DOHH2 (cell line): ENCODE results near the gene MGAT1.

Experiments
- H3F3A ChIP-seq: fragments of 200-600 bp; sonication (generic), shearing (Covaris generic); 2 replicates; pipeline ENCODE4 v1.6.0; 2016; ENCODE audit warnings: antibody characterized with exemption, mild to moderate bottlenecking; ENCODE audit not compliant: control insufficient read depth, insufficient read depth
- H3K27ac ChIP-seq: fragments of 200-600 bp; sonication (generic); 2 replicates; pipeline ENCODE4 v1.5.1; 2014; ENCODE audit warnings: low read depth, mild to moderate bottlenecking, low read length, moderate library complexity
- H3K27me3 ChIP-seq: fragments of 200-600 bp; sonication (generic); 2 replicates; pipeline ENCODE4 v1.6.1; 2014; ENCODE audit warnings: mild to moderate bottlenecking, low read length, mixed read lengths; ENCODE audit not compliant: control insufficient read depth
- H3K36me3 ChIP-seq: fragments of 200-600 bp; sonication (generic); 2 replicates; pipeline ENCODE4 v1.6.1; 2014; ENCODE audit warnings: mild to moderate bottlenecking, low read length, moderate library complexity, mixed read lengths; ENCODE audit not compliant: control insufficient read depth
- H3K4me1 ChIP-seq: fragments of 200-600 bp; sonication (generic); 2 replicates; pipeline ENCODE4 v1.6.1; 2014; ENCODE audit warnings: mild to moderate bottlenecking, low read length, mixed read lengths; ENCODE audit not compliant: control insufficient read depth
- H3K4me2 ChIP-seq: fragments of 200-600 bp; sonication (generic); 2 replicates; pipeline ENCODE4 v1.6.0; 2014; ENCODE audit warnings: mild to moderate bottlenecking, low read length, moderate library complexity
- H3K4me3 ChIP-seq: fragments of 200-600 bp; sonication (generic); 2 replicates; pipeline ENCODE4 v1.5.1; 2014; ENCODE audit warnings: mild to moderate bottlenecking, low read length, mixed read lengths
- H3K79me2 ChIP-seq: fragments of 200-600 bp; sonication (generic); 2 replicates; pipeline ENCODE4 v1.6.1; 2014; ENCODE audit warnings: mild to moderate bottlenecking, low read length, mixed read lengths; ENCODE audit not compliant: control insufficient read depth
- H3K9me2 ChIP-seq: fragments of 200-600 bp; sonication (generic); replicated peaks from 2 replicates; pipeline ENCODE4 v1.6.1; 2014; ENCODE audit warnings: mild to moderate bottlenecking, low read length, mixed read lengths; ENCODE audit not compliant: control insufficient read depth
- H3K9me3 ChIP-seq: fragments of 200-600 bp; sonication (generic); 2 replicates; pipeline ENCODE4 v1.6.1; 2014; ENCODE audit warnings: antibody characterized with exemption, low read length, mixed read lengths; ENCODE audit not compliant: control insufficient read depth, insufficient read depth
- H4K20me1 ChIP-seq: fragments of 200-600 bp; sonication (generic); 2 replicates; pipeline ENCODE4 v1.6.0; 2014; ENCODE audit warnings: low read depth, mild to moderate bottlenecking, antibody characterized with exemption, low read length, moderate library complexity; ENCODE audit not compliant: control insufficient read depth, insufficient read depth
- EZH2phosphoT487 ChIP-seq: fragments of 200-600 bp; sonication (generic); IDR thresholded peaks from 2 replicates; pipeline ENCODE4 v1.6.1; 2017; ENCODE audit warnings: borderline replicate concordance, mild to moderate bottlenecking, antibody characterized with exemption, low read length, moderate library complexity, mixed read lengths
- TF ChIP-seq, protein P1 (sequence below): fragments of 200-600 bp; sonication (generic); IDR thresholded peaks from one replicate; pipeline ENCODE4 v1.5.1; 2014; ENCODE audit warnings: antibody characterized with exemption, mild to moderate bottlenecking, low read depth, low read length; ENCODE audit not compliant: poor library complexity, severe bottlenecking

MGAT1 gene

DNA sequence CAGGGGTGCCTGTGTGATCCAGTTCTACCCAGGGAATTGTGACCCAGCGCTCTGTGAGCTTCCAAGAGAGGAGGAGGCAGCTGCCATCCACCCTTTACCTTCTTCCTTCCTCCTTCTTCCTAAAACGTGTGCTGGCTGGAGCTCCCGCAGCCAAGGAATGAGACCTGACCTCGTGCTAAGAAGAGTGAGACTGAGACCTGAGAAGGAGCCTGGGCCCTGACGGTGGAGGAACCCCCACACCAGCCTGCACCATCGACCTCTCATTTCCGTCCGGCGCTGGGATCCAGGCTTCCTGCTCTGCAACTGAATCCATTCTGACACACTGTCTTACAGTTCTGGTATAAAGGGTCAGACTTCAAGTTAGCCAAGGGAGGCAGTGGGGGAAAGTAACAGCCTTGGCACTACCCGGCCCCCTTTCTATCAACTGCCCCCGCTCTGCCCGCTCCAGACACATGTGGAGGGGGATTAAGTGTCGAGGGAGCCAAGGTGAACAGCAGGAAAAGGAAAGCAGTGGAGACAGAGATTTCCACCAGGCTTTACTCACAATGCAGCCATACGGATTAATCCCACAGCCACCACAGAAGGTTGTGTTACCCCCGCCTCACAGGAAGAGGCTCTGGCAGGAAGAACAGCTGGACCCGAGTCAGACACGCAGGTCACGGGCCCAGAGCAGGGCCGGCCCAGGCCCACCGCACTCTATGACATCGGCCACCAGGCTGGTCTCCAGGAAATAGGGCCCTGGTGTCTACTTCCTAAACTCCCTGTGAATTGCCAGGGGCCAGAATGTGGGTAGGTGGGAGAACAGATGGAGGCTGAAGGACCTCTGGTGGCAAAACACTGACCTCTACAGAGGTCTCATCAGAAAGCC lies 15.8 kb downstream of the MGAT1 start:
- peaks cover 24% of the 10 kb centered on the region for H3K36me3 ChIP-seq
- TF ChIP-seq, protein P1, sequence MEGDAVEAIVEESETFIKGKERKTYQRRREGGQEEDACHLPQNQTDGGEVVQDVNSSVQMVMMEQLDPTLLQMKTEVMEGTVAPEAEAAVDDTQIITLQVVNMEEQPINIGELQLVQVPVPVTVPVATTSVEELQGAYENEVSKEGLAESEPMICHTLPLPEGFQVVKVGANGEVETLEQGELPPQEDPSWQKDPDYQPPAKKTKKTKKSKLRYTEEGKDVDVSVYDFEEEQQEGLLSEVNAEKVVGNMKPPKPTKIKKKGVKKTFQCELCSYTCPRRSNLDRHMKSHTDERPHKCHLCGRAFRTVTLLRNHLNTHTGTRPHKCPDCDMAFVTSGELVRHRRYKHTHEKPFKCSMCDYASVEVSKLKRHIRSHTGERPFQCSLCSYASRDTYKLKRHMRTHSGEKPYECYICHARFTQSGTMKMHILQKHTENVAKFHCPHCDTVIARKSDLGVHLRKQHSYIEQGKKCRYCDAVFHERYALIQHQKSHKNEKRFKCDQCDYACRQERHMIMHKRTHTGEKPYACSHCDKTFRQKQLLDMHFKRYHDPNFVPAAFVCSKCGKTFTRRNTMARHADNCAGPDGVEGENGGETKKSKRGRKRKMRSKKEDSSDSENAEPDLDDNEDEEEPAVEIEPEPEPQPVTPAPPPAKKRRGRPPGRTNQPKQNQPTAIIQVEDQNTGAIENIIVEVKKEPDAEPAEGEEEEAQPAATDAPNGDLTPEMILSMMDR, result no peak
- no peak for TF ChIP-seq EZH2phosphoT487
- H3K9me2 ChIP-seq, result no peaks in the 10 kb centered on the region
- H4K20me1 ChIP-seq, result no peaks in the 10 kb centered on the region
- no peak overlapping the region for H3K4me3 ChIP-seq
- no peaks in the 10 kb centered on the region for H3K27me3 ChIP-seq
- 0 out of 2 replicates have a peak, but pooled peaks cover 2% of the 10 kb centered on the region for H3F3A ChIP-seq
- no peaks in the 10 kb centered on the region for H3K4me1 ChIP-seq
- no peak overlapping the region for H3K4me2 ChIP-seq
- peaks cover 11% of the 10 kb centered on the region for H3K79me2 ChIP-seq
- H3K9me3 ChIP-seq, result no peaks in the 10 kb centered on the region
- no peak overlapping the region for H3K27ac ChIP-seq

DNA sequence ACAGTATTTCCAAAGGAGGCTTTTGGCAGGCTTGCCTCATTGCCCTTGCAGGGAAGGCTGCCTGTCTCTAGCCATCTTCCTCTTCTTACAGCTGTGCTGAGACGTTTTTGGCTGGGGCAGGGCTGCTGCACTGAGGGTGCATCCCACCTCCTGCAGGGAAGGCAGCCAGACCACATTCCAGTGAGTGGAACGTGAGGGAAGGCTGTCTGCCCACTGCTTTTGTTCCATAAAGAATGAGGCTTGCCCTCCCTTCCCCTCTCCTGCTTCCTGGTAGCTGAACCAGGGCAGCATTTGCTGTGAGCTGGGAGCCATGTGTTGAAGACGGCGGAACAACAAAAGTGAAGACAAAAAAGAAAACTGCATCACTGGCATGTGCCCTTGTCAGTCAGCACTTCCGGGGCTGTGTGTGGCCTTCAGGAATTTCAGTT lies 16.8 kb downstream of the MGAT1 start:
- peaks cover 14% of the 10 kb centered on the region for H3K36me3 ChIP-seq
- H3K4me3 ChIP-seq, result no peak overlapping the region
- no peaks in the 10 kb centered on the region for H3K4me1 ChIP-seq
- no peak overlapping the region for H3K4me2 ChIP-seq
- H3K9me3 ChIP-seq, result no peaks in the 10 kb centered on the region
- no peaks in the 10 kb centered on the region for H3K27me3 ChIP-seq
- no peak overlapping the region for H3K27ac ChIP-seq
- TF ChIP-seq, protein P1, result no peak
- TF ChIP-seq EZH2phosphoT487, result no peak
- 0 out of 2 replicates have a peak, but pooled peaks cover 2% of the 10 kb centered on the region for H3F3A ChIP-seq
- no peaks in the 10 kb centered on the region for H4K20me1 ChIP-seq
- H3K9me2 ChIP-seq, result no peaks in the 10 kb centered on the region
- peaks cover 3% of the 10 kb centered on the region; the same call in 1 of the 2 replicates for H3K79me2 ChIP-seq

DNA sequence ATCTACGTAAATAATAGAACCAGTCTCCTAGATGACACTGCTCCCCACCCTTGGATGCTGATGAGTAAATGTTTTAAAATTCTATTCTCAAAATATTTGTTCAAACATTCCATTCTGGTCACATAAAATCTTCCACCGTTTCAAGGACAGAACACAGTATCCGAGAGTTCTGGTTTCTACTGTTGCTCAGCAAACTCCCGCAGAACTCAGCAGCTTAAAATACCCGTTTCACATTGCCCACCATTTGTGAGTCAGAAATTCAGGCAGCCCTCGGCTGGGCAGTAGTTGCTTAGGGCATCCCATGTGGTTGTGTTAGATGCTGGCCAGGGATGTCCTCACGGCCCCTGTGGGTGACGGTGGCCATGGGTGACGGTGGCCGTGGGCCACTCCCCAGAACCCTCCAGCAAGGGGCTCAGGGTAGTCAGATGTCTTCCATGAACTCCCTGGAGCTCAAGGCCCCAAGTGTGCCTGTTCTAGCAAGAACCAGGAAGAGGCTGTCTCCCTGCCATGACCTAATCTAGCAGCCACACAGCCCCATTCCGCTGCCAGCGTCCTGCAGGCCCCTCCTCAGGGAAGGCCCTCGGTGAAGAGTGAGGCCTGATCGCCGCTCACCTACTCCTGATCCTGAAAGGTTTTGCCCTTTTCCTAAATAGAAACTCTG lies 17.4 kb downstream of the MGAT1 start:
- H3K27me3 ChIP-seq, result no peaks in the 10 kb centered on the region
- H3K4me2 ChIP-seq, result no peak overlapping the region
- 0 out of 2 replicates have a peak, but pooled peaks cover 2% of the 10 kb centered on the region for H3F3A ChIP-seq
- H3K4me1 ChIP-seq, result no peaks in the 10 kb centered on the region
- no peak overlapping the region for H3K27ac ChIP-seq
- H3K79me2 ChIP-seq, result no peaks in the 10 kb centered on the region
- no peaks in the 10 kb centered on the region for H3K9me3 ChIP-seq
- no peaks in the 10 kb centered on the region for H4K20me1 ChIP-seq
- TF ChIP-seq, protein P1, result no peak
- no peak for TF ChIP-seq EZH2phosphoT487
- no peaks in the 10 kb centered on the region for H3K9me2 ChIP-seq
- H3K36me3 ChIP-seq, result peaks cover 9% of the 10 kb centered on the region
- no peak overlapping the region for H3K4me3 ChIP-seq
